K562 (cell line): ENCODE measurements around the gene PGPEP1. TPM values are rescaled to one million over a fixed set of nuclear protein-coding genes. Genes with fewer than 3 reads are reported as not detected.
A peak's percentile ranks its signal among the peaks of the same experiment; 100 is the strongest.

Experiments used
- BCOR ChIP-seq: fragments of 450-650 bp; IDR thresholded peaks from 2 replicates; pipeline ENCODE4 v1.6.1; 2016
- DIDO1 ChIP-seq: fragments of 450-650 bp; IDR thresholded peaks from 2 replicates; pipeline ENCODE4 v1.6.1; 2016; ENCODE audit warnings: low read depth, missing biosample characterization, missing genetic modification characterization
- DPF2 ChIP-seq: fragments of 450-650 bp; IDR thresholded peaks from 2 replicates; pipeline ENCODE4 v1.6.1; 2016
- ETS1 ChIP-seq: conservative IDR thresholded peaks from 2 replicates; pipeline ENCODE4 v1.6.1; 2011; ENCODE audit warnings: low read depth, mild to moderate bottlenecking, low read length; ENCODE audit not compliant: control insufficient read depth
- ETV1 ChIP-seq: fragments of 450-650 bp; conservative IDR thresholded peaks from 2 replicates; pipeline ENCODE4 v1.6.1; 2016; ENCODE audit warnings: missing genetic modification characterization, control low read depth, low read depth, missing compliant biosample characterization
- PKNOX1 ChIP-seq: fragments of 450-650 bp; IDR thresholded peaks from 2 replicates; pipeline ENCODE4 v1.6.1; 2016
- POLR2B ChIP-seq: fragments of 450-650 bp; IDR thresholded peaks from 2 replicates; pipeline ENCODE4 v1.6.1; 2018; ENCODE audit warnings: low read depth; ENCODE audit not compliant: partially characterized antibody
- SMARCA4 ChIP-seq: fragments of 450-650 bp; IDR thresholded peaks from 2 replicates; pipeline ENCODE4 v1.6.1; 2016
- SRSF3 ChIP-seq: fragments of 200-400 bp; formaldehyde crosslinking; IDR thresholded peaks from 2 replicates; pipeline ENCODE4 v1.6.1; 2016; ENCODE audit warnings: mild to moderate bottlenecking, low read length, moderate library complexity; ENCODE audit not compliant: insufficient read depth
- ZNF407 ChIP-seq: fragments of 450-650 bp; IDR thresholded peaks from 2 replicates; pipeline ENCODE4 v1.6.1; 2016; ENCODE audit warnings: low read depth
- ZNF589 ChIP-seq: fragments of 200-800 bp; sonication (Bioruptor generic); IDR thresholded peaks from 2 replicates; pipeline ENCODE4 v1.6.1; 2016; ENCODE audit warnings: low read depth, missing genetic modification characterization, missing compliant biosample characterization
- polyA plus RNA-seq, 8 experiments: library from polyadenylated mRNA; depleted of rRNA in 4 of 8; stranded (reverse) in 5 of 8; unstranded in 3 of 8; fragments of >200 nt; fragmentation: Nextera tagmentation in 2 of 8; fragmentation: Illumina TruSeq in 1 of 8; extraction: Ambion mirVana in 2 of 8; extraction: Trizol in 1 of 8; gene quantifications; 2 replicates each; pipeline versions ENCODE4 v1.2.1 to v1.2.3, GENCODE V29; 2011 to 2014; ENCODE audit warnings: inconsistent platforms in 1 of 8, missing spikeins in 1 of 8
- total RNA-seq, 7 experiments: library from RNA; depleted of rRNA in 6 of 7; stranded (reverse); fragments of >200 nt in 6 of 7; fragmentation: Illumina TruSeq in 2 of 7; extraction: Trizol in 2 of 7; gene quantifications; 2 replicates each; pipeline versions ENCODE4 v1.2.1 to v1.2.3, GENCODE V29; 2011 to 2021; ENCODE audit warnings: low replicate concordance in 1 of 7
- TF ChIP-seq, protein P1 (sequence below): fragments of 450-650 bp; IDR thresholded peaks from 2 replicates; pipeline ENCODE4 v1.6.1; 2014; ENCODE audit warnings: low read depth, mild to moderate bottlenecking, moderate library complexity, borderline replicate concordance
- TF ChIP-seq, protein P2 (sequence below), 3 experiments: fragments of 200-800 bp in 1 of 3; sonication (Bioruptor generic) in 1 of 3; sonication (generic) in 1 of 3; formaldehyde crosslinking in 1 of 3; IDR thresholded peaks; 2 replicates each; pipeline versions ENCODE4 v1.6.1 to v1.8.0; 2016 to 2022; ENCODE audit warnings: mild to moderate bottlenecking in 2 of 3, missing compliant biosample characterization in 2 of 3, missing genetic modification characterization in 2 of 3, missing genetic modification reagents in 1 of 3

PGPEP1 gene
- total and polyA plus RNA-seq, 9 of the 15 experiments (the other 6 are each of a cell fraction or from before 2014, with no cell fraction given), result 10.0 to 69.6 (median 33.5) TPM

GRCh38 chr19:18292810-18293641 is 47.4 kb upstream of the PGPEP1 start (continued):
- TF ChIP-seq ETV1 (peak; percentile 83), DPF2 (peak; percentile 66), ZNF407 (peak; percentile 8; the same call in 1 of the 2 replicates), ETS1 (peak; percentile 34; the same call in 1 of the 2 replicates), PKNOX1 (peak; percentile 87), ZNF589 (CRISPR knock-in tag) (no peak), BCOR (peak; percentile 96), SMARCA4 (peak; percentile 42), POLR2B (peak; percentile 55), SRSF3 (no peak), DIDO1 (no peak)
- TF ChIP-seq, protein P1, sequence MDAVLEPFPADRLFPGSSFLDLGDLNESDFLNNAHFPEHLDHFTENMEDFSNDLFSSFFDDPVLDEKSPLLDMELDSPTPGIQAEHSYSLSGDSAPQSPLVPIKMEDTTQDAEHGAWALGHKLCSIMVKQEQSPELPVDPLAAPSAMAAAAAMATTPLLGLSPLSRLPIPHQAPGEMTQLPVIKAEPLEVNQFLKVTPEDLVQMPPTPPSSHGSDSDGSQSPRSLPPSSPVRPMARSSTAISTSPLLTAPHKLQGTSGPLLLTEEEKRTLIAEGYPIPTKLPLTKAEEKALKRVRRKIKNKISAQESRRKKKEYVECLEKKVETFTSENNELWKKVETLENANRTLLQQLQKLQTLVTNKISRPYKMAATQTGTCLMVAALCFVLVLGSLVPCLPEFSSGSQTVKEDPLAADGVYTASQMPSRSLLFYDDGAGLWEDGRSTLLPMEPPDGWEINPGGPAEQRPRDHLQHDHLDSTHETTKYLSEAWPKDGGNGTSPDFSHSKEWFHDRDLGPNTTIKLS, result peak; percentile 30; the same call in 1 of the 2 replicates
- TF ChIP-seq, protein P2, sequence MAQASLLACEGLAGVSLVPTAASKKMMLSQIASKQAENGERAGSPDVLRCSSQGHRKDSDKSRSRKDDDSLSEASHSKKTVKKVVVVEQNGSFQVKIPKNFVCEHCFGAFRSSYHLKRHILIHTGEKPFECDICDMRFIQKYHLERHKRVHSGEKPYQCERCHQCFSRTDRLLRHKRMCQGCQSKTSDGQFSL (CRISPR knock-in tag; IDR thresholded peaks at IDR 0.05), result no peak
- TF ChIP-seq, protein P2 (tag; IDR thresholded peaks at IDR 0.05), result peak in 1 of 2 experiments; percentile 73; a peak in 1 of 4 replicates
